A673 (cell line): ENCODE measurements around the gene FUT3. TPM values are rescaled to one million over a fixed set of nuclear protein-coding genes. Genes with fewer than 3 reads are reported as not detected.

Experiments
- BruUV-seq: library from RNA; stranded (reverse); fragments of 400-500 nt; replicated peaks from 2 replicates; lab custom pipeline; 2021; lab: Mats Ljungman, UMichigan
- CTCF ChIA-PET: fragments of 300-600 bp; sonication (Branson Sonifier 250); formaldehyde crosslinking; loops from one replicate; lab custom pipeline; 2022; ENCODE audit warnings: antibody characterized with exemption; lab: Charles Lee
- POLR2A ChIA-PET: fragments of 300-600 bp; sonication (Branson Sonifier 250); formaldehyde crosslinking; loops from one replicate; lab custom pipeline; 2022; ENCODE audit warnings: antibody characterized with exemption; ENCODE audit not compliant: low non-redundant PET; lab: Charles Lee
- DNase-seq: peaks from one replicate; pipeline ENCODE4 v3.0.0-alpha.2; 2015; ENCODE audit warnings: low spot score
- H3K27ac ChIP-seq: fragments of 200-600 bp; sonication (generic); 2 replicates; pipeline ENCODE4 v1.5.1; 2016; ENCODE audit warnings: mixed run types, low read depth, mild to moderate bottlenecking, mixed read lengths, antibody characterized with exemption, low read length; ENCODE audit not compliant: poor library complexity, severe bottlenecking
- H3K27me3 ChIP-seq: fragments of 200-600 bp; sonication (generic); replicated peaks from 2 replicates; pipeline ENCODE4 v1.6.1; 2017; ENCODE audit warnings: mixed run types, low read depth, mild to moderate bottlenecking, mixed read lengths, antibody characterized with exemption, low read length; ENCODE audit not compliant: insufficient read depth, poor library complexity
- H3K36me3 ChIP-seq: fragments of 200-600 bp; sonication (generic); 2 replicates; pipeline ENCODE4 v1.6.1; 2016; ENCODE audit warnings: mixed run types, mild to moderate bottlenecking, mixed read lengths, antibody characterized with exemption, low read length; ENCODE audit not compliant: insufficient read depth, poor library complexity, severe bottlenecking
- H3K4me1 ChIP-seq: fragments of 200-600 bp; sonication (generic); 2 replicates; pipeline ENCODE4 v1.6.1; 2017; ENCODE audit warnings: mixed run types, mild to moderate bottlenecking, mixed read lengths, antibody characterized with exemption, low read length; ENCODE audit not compliant: insufficient read depth, poor library complexity, severe bottlenecking
- H3K4me3 ChIP-seq: fragments of 200-600 bp; sonication (generic); 2 replicates; pipeline ENCODE4 v1.5.1; 2016; ENCODE audit warnings: low read depth, mixed run types, mild to moderate bottlenecking, mixed read lengths, low read length; ENCODE audit not compliant: poor library complexity, severe bottlenecking
- H3K9me3 ChIP-seq: fragments of 200-600 bp; sonication (generic); 2 replicates; pipeline ENCODE4 v1.6.1; 2016; ENCODE audit warnings: mixed run types, low read depth, mild to moderate bottlenecking, mixed read lengths, antibody characterized with exemption, low read length; ENCODE audit not compliant: poor library complexity, severe bottlenecking
- EZH2 ChIP-seq: fragments of 200-600 bp; sonication (generic); IDR thresholded peaks from 2 replicates; pipeline ENCODE4 v1.6.1; 2017; ENCODE audit warnings: borderline replicate concordance, low read depth, mild to moderate bottlenecking, mixed read lengths, antibody characterized with exemption, low read length; ENCODE audit not compliant: poor library complexity, severe bottlenecking
- intact Hi-C: fragments of 100-400 bp; cut with micrococcal nuclease; formaldehyde crosslinking; loops from one replicate; pipeline ENCODE4 v1.10.0; 2022; ENCODE audit not compliant: unreplicated experiment
- total RNA-seq: library from RNA; stranded (reverse); gene quantifications from 2 replicates; pipeline ENCODE4 v1.2.3, GENCODE V29; 2021
- TF ChIP-seq, protein P1 (sequence below): fragments of 300-800, 200-600 bp; sonication (generic); conservative IDR thresholded peaks from 2 replicates; pipeline ENCODE4 v1.5.1; 2017; ENCODE audit warnings: low read depth, mild to moderate bottlenecking, antibody characterized with exemption, low read length, moderate library complexity, mixed read lengths

FUT3 gene
- total RNA-seq, 1 experiment from 2014 or later = not detected

DNA sequence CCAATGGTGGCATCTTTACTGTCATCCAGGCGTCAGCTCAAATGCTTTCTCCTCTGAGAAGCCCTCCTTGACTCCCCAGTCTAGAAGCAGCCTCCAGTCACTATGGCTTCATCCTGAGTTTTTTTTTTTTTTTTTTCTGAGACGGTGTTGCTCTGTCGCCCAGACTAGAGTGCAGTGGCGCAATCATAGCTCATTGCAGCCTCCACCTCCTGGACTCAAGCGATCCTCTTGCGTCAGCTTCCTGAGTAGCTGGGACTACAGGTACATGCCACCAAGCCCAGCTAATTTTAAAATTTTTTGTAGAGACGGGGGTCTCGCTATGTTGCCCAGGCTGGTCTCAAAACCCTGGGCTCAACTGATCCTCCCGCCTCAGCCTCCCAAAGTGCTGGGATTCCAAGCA is 42.2 kb downstream of the FUT3 start:
- Histone ChIP-seq H3K4me1 (peaks cover 16% of the 10 kb centered on the region), H3K4me3 (no peak overlapping the region), H3K36me3 (no peaks in the 10 kb centered on the region), H3K27me3 (no peaks in the 10 kb centered on the region), H3K9me3 (no peaks in the 10 kb centered on the region), H3K27ac (no peak overlapping the region)
- TF ChIP-seq EZH2 = no peak
- TF ChIP-seq, protein P1, sequence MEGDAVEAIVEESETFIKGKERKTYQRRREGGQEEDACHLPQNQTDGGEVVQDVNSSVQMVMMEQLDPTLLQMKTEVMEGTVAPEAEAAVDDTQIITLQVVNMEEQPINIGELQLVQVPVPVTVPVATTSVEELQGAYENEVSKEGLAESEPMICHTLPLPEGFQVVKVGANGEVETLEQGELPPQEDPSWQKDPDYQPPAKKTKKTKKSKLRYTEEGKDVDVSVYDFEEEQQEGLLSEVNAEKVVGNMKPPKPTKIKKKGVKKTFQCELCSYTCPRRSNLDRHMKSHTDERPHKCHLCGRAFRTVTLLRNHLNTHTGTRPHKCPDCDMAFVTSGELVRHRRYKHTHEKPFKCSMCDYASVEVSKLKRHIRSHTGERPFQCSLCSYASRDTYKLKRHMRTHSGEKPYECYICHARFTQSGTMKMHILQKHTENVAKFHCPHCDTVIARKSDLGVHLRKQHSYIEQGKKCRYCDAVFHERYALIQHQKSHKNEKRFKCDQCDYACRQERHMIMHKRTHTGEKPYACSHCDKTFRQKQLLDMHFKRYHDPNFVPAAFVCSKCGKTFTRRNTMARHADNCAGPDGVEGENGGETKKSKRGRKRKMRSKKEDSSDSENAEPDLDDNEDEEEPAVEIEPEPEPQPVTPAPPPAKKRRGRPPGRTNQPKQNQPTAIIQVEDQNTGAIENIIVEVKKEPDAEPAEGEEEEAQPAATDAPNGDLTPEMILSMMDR = no peak
- CTCF ChIA-PET = interaction anchor here (0.7 kb wide), 1 partner anchor 31 kb away, joined by 4 read pairs; no protein-coding TSS in a partner anchor
- no peak for DNase-seq
- POLR2A ChIA-PET = no interaction called here
- intact Hi-C loops = no loop called here
- no TSS peak for BruUV-seq

DNA sequence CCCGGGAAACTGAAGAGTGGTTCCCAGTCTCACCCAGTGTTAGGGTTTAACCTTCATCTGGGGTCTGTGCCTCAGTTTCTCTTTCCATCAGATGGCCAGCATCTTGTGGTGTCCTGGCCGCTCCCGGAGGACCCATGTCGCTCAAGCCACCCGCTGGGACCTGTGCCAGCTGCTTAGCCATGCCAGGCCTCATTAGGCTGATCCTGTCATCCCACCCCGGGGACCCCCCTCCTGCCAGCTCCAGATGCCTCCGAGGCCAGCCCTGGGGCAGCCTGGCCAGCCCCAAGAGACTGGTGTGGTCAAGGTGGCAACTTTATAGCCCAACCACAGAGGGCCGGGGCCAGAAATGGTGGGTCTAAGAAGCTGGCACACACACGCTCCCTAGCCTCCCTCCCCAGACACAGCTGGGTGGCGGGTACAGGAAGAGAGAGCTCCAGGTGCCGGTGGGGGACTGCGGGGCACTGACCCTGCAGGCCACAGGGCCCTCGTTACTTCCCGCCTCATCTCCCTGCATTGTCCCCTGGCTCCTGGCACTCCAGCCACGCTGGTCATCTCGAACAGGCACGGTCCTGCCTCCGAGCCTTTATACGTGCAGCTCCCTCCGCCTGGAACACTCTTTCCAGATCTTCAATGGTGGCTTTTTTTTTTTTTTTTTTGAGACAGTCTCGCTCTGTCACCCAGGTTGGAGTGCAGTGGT is 43.0 kb downstream of the FUT3 start:
- Histone ChIP-seq H3K27me3 (no peaks in the 10 kb centered on the region), H3K27ac (no peak overlapping the region), H3K36me3 (no peaks in the 10 kb centered on the region), H3K9me3 (no peaks in the 10 kb centered on the region), H3K4me3 (no peak overlapping the region), H3K4me1 (peaks cover 21% of the 10 kb centered on the region)
- DNase-seq = no peak
- POLR2A ChIA-PET = no interaction called here
- BruUV-seq = no TSS peak
- CTCF ChIA-PET = interaction anchor here (0.7 kb wide), 1 partner anchor 31 kb away, joined by 4 read pairs; no protein-coding TSS in a partner anchor
- TF ChIP-seq, protein P1 = no peak
- TF ChIP-seq EZH2 = no peak
- intact Hi-C loops = no loop called here

GRCh38 chr19:5806905-5807304 is 44.3 kb downstream of the FUT3 start:
- Histone ChIP-seq H3K4me3 (no peak overlapping the region), H3K4me1 (peaks cover 30% of the 10 kb centered on the region), H3K36me3 (no peaks in the 10 kb centered on the region), H3K9me3 (no peaks in the 10 kb centered on the region), H3K27ac (no peak overlapping the region), H3K27me3 (no peaks in the 10 kb centered on the region)
- CTCF ChIA-PET = no interaction called here
- intact Hi-C loops = no loop called here
- no peak for DNase-seq
- POLR2A ChIA-PET = no interaction called here
- TF ChIP-seq EZH2 = no peak
- TF ChIP-seq, protein P1 = no peak
- BruUV-seq = no TSS peak
